GM13977 (cell line): Measurements from ENCODE around the gene NR2C2.

Source experiments
- DNase-seq: peaks from one replicate; pipeline ENCODE4 v3.0.0; 2012; ENCODE audit warnings: low spot score
- in situ Hi-C: fragments of 300-500 bp; cut with MboI; formaldehyde crosslinking; loops from one replicate; pipeline ENCODE4 v1.12.0; 2022; ENCODE audit warnings: low sequenced_read_pairs, low pct_unique_long_range_greater_than_20kb, mixed read lengths, inconsistent platforms; ENCODE audit not compliant: unreplicated experiment
- TF ChIP-seq, protein P1 (sequence below): IDR thresholded peaks from 2 replicates; pipeline ENCODE4 v1.5.1; 2012; ENCODE audit warnings: mild to moderate bottlenecking, control low read depth; ENCODE audit not compliant: insufficient read depth; ENCODE audit errors: extremely low read depth, missing control alignments

NR2C2 gene

DNA sequence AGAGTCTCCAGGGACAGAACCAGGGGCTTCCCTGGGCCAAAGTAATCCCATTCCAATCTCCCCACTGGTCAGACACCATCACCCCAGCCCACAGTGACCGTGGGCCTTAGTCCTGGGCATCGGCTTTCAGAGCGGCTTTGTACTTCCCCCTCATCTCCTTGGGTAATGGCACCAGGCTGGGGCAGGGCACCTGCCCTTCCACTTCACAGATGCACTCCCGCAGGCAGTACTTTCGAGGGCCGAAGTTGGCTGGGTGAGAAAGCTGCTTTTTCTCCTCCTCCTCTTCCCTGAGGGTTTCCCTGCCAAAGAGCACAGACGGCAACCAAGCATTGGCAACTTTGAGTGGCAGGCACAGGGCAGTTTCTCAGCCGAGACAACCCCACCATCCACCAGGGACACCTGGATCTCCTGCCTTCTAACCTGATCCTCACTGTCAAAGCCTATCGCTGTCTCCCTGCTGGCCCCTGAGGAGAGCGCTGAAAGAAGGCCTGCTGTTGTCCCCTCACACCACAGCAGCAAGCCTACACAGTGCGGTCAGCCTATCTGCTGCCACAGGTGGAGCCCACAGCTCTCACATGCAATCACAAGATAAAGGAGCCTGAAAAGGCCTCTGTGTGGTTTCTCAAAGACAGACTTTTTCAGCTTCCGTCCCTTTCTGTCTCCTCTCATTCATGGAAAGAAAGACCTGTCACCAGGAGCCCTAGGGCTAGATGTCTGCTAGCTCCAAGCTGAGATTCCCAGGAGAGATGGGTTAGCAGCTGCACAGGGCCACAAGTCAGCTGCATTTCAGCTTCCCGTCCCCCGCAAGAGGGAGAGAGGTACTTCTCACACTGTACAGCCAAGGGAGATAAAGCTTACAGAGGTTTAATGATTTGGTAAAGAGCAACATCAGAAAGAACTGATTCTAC is 105.2 kb downstream of the NR2C2 start:
- DNase-seq: no peak
- TF ChIP-seq, protein P1, sequence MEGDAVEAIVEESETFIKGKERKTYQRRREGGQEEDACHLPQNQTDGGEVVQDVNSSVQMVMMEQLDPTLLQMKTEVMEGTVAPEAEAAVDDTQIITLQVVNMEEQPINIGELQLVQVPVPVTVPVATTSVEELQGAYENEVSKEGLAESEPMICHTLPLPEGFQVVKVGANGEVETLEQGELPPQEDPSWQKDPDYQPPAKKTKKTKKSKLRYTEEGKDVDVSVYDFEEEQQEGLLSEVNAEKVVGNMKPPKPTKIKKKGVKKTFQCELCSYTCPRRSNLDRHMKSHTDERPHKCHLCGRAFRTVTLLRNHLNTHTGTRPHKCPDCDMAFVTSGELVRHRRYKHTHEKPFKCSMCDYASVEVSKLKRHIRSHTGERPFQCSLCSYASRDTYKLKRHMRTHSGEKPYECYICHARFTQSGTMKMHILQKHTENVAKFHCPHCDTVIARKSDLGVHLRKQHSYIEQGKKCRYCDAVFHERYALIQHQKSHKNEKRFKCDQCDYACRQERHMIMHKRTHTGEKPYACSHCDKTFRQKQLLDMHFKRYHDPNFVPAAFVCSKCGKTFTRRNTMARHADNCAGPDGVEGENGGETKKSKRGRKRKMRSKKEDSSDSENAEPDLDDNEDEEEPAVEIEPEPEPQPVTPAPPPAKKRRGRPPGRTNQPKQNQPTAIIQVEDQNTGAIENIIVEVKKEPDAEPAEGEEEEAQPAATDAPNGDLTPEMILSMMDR: no peak
- in situ Hi-C loops: no loop called here

GRCh38 chr3:15053541-15053940 is 106.2 kb downstream of the NR2C2 start:
- in situ Hi-C loops: no loop called here
- DNase-seq: no peak
- TF ChIP-seq, protein P1: no peak

GRCh38 chr3:15055019-15055557 is 107.7 kb downstream of the NR2C2 start:
- in situ Hi-C loops: no loop called here
- TF ChIP-seq, protein P1: no peak
- DNase-seq: peak; percentile 67

DNA sequence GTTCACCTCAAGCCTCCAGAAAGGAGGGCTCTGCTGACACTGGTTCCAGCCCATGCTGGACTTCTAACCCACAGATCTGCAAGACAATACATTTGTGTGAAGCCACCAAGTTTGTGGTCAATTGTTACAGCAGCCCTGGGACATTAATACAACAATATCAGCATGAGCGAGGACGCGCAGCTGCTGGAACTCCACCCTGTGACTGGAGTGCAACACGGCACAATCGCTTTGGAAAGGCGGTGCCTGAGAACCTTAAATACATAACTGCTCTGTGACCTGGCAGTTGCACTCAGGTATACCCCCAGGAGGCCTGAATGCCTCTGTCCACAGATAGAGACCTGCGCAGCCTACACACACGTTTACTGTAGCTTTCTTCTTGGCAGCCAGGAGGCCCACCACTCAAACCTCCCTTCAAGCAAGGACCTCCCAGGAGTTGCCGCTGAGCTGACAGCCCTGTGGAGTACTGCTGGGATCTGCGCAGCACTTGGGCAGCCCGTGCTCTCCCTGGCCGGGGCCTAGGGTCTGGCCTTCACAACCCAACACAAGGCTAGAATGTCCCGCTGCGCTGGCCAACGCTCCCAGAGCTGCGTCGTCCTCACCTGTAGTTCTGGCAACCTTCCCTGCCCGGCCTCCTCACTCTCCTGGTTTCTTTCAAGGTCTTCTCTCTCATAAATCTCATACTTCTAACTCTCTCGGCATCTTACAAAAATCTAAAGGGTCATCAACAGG is 109.5 kb downstream of the NR2C2 start:
- TF ChIP-seq, protein P1: no peak
- in situ Hi-C loops: no loop called here
- no peak for DNase-seq

DNA sequence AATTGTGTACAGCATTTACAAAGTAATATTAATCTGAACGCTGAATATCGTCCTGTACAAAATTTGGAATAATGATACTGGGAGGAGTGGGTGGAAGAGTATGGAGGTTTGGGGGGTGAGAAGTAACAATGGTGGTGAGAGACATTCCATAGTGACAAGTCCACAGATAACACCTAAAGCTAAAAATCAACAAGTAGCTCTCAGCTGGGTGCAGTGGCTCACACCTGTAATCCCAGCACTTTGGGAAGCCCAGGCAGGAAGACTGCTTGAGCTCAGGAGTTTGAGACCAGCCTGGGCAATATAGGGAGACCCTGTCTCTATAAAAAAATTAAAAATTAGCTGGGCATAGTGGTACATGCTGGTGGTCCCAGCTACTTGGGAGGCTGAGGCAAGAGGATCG is 112.6 kb downstream of the NR2C2 start:
- DNase-seq: no peak
- TF ChIP-seq, protein P1: no peak
- in situ Hi-C loops: no loop called here

DNA sequence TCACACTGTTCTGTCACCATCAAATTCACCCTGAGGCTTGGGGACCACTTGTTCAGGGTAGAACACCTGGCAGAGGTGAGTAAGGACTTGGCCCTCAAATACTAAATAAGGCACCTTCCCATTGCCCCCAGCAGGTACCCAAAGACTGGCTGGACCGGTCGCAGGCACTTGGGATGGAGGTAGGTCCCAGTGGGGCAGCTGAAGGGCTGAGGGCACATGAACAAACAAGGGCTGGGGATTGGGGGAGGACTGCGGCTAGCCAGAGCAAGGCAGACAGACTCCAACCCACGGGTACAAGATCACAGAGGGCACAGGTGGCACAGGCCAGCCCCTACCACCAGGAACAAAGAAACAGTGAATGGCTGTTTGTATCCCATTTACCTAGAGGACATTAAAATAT is 115.9 kb downstream of the NR2C2 start:
- no peak for DNase-seq
- in situ Hi-C loops: no loop called here
- TF ChIP-seq, protein P1: no peak
